Common myeloid progenitor, CD34-positive (primary cell): Measurements from ENCODE around the gene TSPY1. TPM values are rescaled to one million over a fixed set of nuclear protein-coding genes. Genes with fewer than 3 reads are reported as not detected.
"Not testable (repeated sequence)": the region's sequence is repeated elsewhere in the genome, so short reads cannot be mapped to it uniquely, and the experiment has no call there.

Experiments
- CTCF ChIA-PET: fragments of 350-600 bp; sonication (Branson Sonifier 250); formaldehyde crosslinking; loops from one replicate; lab custom pipeline; 2021; ENCODE audit warnings: antibody characterized with exemption; lab: Charles Lee
- POLR2A ChIA-PET: fragments of 350-600 bp; sonication (Branson Sonifier 250); formaldehyde crosslinking; loops from one replicate; lab custom pipeline; 2021; ENCODE audit warnings: antibody characterized with exemption; lab: Charles Lee
- DNase-seq, 3 donors: peaks; one replicate each; pipeline versions ENCODE4 v3.0.0 to v3.0.0-alpha.2; 2013
- H3K27ac ChIP-seq, 2 experiments: 1 replicate in 1 of 2; 2 replicates in 1 of 2; pipeline ENCODE4 v1.7.0; 2013; ENCODE audit warnings: inconsistent platforms in 2 of 2, low read length in 2 of 2, mild to moderate bottlenecking in 2 of 2, low read depth in 1 of 2, moderate library complexity in 1 of 2; ENCODE audit not compliant: severe bottlenecking in 2 of 2, insufficient read depth in 1 of 2, poor library complexity in 1 of 2
- H3K27me3 ChIP-seq, 5 experiments: replicated peaks in 2 of 5; 1 replicate in 3 of 5; 2 replicates in 2 of 5; pipeline versions ENCODE4 v1.6.1 to v1.7.0; 2013; ENCODE audit warnings: low read length in 4 of 5, mild to moderate bottlenecking in 2 of 5, moderate library complexity in 2 of 5, inconsistent platforms in 1 of 5; ENCODE audit not compliant: insufficient read depth in 5 of 5, control insufficient read depth in 4 of 5
- H3K36me3 ChIP-seq, 4 experiments: 1 replicate in 2 of 4; 2 replicates in 2 of 4; pipeline versions ENCODE4 v1.6.1 to v1.7.0; 2013; ENCODE audit warnings: low read length in 3 of 4, control low read depth in 1 of 4, mild to moderate bottlenecking in 1 of 4; ENCODE audit not compliant: control insufficient read depth in 4 of 4, insufficient read depth in 4 of 4
- H3K4me1 ChIP-seq, 4 experiments: 1 replicate in 3 of 4; 2 replicates in 1 of 4; pipeline versions ENCODE4 v1.6.1 to v1.7.1; 2013; ENCODE audit warnings: low read length in 3 of 4, mild to moderate bottlenecking in 3 of 4, control low read depth in 1 of 4, inconsistent platforms in 1 of 4, moderate library complexity in 1 of 4; ENCODE audit not compliant: control insufficient read depth in 4 of 4, insufficient read depth in 4 of 4; ENCODE audit errors: control extremely low read depth in 1 of 4
- H3K4me3 ChIP-seq, 7 experiments: 1 replicate in 4 of 7; 2 replicates in 3 of 7; pipeline versions ENCODE4 v1.5.1 to v1.7.0; 2013; ENCODE audit warnings: mild to moderate bottlenecking in 7 of 7, low read length in 6 of 7, moderate library complexity in 6 of 7, inconsistent platforms in 2 of 7, low read depth in 2 of 7, control low read depth in 1 of 7; ENCODE audit not compliant: insufficient read depth in 4 of 7, control insufficient read depth in 1 of 7; ENCODE audit errors: extremely low read depth in 1 of 7
- H3K9me3 ChIP-seq, 5 experiments: 1 replicate in 4 of 5; 2 replicates in 1 of 5; pipeline versions ENCODE4 v1.6.1 to v1.7.1; 2013; ENCODE audit warnings: low read length in 4 of 5, mild to moderate bottlenecking in 2 of 5, inconsistent platforms in 1 of 5, low read depth in 1 of 5, moderate library complexity in 1 of 5; ENCODE audit not compliant: control insufficient read depth in 4 of 5, insufficient read depth in 2 of 5; ENCODE audit errors: control extremely low read depth in 1 of 5
- WGBS: methylation state at CpG from one replicate; pipeline ENCODE4 v1.1.5; 2013; ENCODE audit not compliant: insufficient coverage; 5-methylcytosine and 5-hydroxymethylcytosine counted together
- polyA plus RNA-seq: library from polyadenylated mRNA; unstranded; fragments of 120-200 nt; gene quantifications from one replicate; pipeline ENCODE4 v1.2.1, GENCODE V29; 2013

Gene TSPY1, protein sequence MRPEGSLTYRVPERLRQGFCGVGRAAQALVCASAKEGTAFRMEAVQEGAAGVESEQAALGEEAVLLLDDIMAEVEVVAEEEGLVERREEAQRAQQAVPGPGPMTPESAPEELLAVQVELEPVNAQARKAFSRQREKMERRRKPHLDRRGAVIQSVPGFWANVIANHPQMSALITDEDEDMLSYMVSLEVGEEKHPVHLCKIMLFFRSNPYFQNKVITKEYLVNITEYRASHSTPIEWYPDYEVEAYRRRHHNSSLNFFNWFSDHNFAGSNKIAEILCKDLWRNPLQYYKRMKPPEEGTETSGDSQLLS
- polyA plus RNA-seq = not detected

DNA sequence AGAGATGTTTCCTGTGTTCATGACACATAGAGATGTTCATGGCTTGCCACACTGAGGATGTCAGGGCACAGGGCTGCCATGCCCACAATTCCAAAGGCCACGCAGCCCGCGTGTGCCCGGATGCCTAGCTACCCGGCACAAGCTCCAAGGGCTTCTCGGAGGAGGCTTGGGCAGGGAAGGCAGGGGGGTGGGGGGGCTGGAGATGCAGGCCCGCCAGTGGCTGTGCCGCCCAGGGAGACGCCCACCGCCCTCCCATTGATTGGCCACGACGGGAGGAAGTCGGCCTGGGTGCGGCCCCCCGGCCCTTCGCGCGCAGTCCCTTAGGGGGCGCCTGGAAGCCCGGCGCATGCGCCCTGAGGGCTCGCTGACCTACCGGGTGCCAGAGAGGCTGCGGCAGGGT, at the start of gene TSPY1:
Gene TSPY1, plus strand, starts transcription at position 301 of the 400 bp plus-strand sequence. Its CDS starts 46 bp downstream, at position 347.
- POLR2A ChIA-PET, H3K9me3 ChIP-seq, H3K4me3 ChIP-seq, H3K27ac ChIP-seq, H3K36me3 ChIP-seq, H3K4me1 ChIP-seq, CTCF ChIA-PET, H3K27me3 ChIP-seq, DNase-seq: not testable (repeated sequence)
- WGBS = no CpG with 5 or more reads among the region's 25 CpGs

- H3K9me3 ChIP-seq, H3K4me1 ChIP-seq, POLR2A ChIA-PET, DNase-seq, H3K36me3 ChIP-seq, H3K4me3 ChIP-seq, CTCF ChIA-PET, H3K27ac ChIP-seq, H3K27me3 ChIP-seq: not testable (repeated sequence)
- no CpG with 5 or more reads among the region's 26 CpGs for WGBS
Observed at GRCh38 chrY:9486967-9487366, 20.2 kb downstream of the TSPY1 start, which contains the start of gene TSPY9. Gene TSPY9 (plus strand): TSS chrY:9487267. CDS start chrY:9487313, 46 bp downstream.

DNA sequence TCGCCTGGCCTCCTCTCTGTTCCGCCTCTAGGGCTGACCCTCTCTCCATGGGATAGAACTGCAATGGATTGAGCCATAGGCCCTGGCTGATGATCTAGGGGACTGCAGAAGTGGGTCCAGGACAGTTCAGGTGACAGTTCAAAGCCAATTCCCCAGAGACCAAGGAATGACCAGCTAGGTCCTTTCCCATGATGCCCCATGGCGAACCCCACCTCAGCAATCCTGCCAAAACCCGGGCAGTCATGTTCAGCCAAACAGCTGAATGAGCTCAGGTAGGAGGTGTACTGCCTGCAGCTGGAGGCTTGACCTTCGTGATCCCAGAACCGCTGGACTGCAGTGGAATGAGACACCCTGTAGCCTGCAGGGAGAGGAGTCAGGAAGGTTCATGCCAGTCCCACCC, 37.6 kb downstream of the TSPY1 start:
- H3K4me1 ChIP-seq, DNase-seq, CTCF ChIA-PET, H3K36me3 ChIP-seq, H3K27ac ChIP-seq, H3K4me3 ChIP-seq, H3K27me3 ChIP-seq, H3K9me3 ChIP-seq, POLR2A ChIA-PET: not testable (repeated sequence)
- no CpG with 5 or more reads among the region's 6 CpGs for WGBS

GRCh38 chrY:9516287-9516686, 49.5 kb downstream of the TSPY1 start:
- POLR2A ChIA-PET, CTCF ChIA-PET, H3K4me1 ChIP-seq, H3K36me3 ChIP-seq, H3K27ac ChIP-seq, H3K9me3 ChIP-seq, DNase-seq, H3K27me3 ChIP-seq, H3K4me3 ChIP-seq: not testable (repeated sequence)
- WGBS = no CpG with 5 or more reads among the region's 12 CpGs
